ENCODE data around the gene CACNA1D. TPM values are rescaled to one million over a fixed set of nuclear protein-coding genes. Genes with fewer than 3 reads are reported as not detected.

Gene CACNA1D
- total and polyA plus RNA-seq, 2 donors (not counting 1 experiment from before 2014, with no cell fraction given): 0.17 to 0.37 TPM

- no peak for TF ChIP-seq EZH2 (IDR thresholded peaks at IDR 0.05; ENCODE audit: low read length, missing control alignments)
- no peak for TF ChIP-seq CTCF (conservative IDR thresholded peaks at IDR 0.05 in 1 of 2, IDR thresholded peaks at IDR 0.05 in 1 of 2; ENCODE audit: low read depth in 1 of 2, low read length in 2 of 2)
- Histone ChIP-seq H3K9me3 (ENCODE audit: control insufficient read depth, insufficient read depth, low read depth, low read length) (no peaks in the 10 kb centered on the region), H3K36me3 (ENCODE audit: control insufficient read depth, insufficient read depth, low read length) (no peaks in the 10 kb centered on the region), H3K4me2 (ENCODE audit: extremely low read depth, insufficient read depth, low read length) (no peak overlapping the region), H3K27me3 (ENCODE audit: control insufficient read depth, insufficient read depth, low read length) (no peaks in the 10 kb centered on the region), H2AFZ (ENCODE audit: low read length) (no peak overlapping the region), H3K4me3 (replicated peaks in 1 of 4; ENCODE audit: control extremely low read depth in 1 of 4, insufficient read depth in 1 of 4, low read depth in 3 of 4, low read length in 4 of 4) (no peak overlapping the region), H3K27ac (ENCODE audit: insufficient read depth, low read length) (no peak overlapping the region), H4K20me1 (ENCODE audit: control insufficient read depth, extremely low read depth, insufficient read depth, low read length) (no peaks in the 10 kb centered on the region), H3K79me2 (ENCODE audit: control insufficient read depth, insufficient read depth, low read length) (no peaks in the 10 kb centered on the region), H3K9ac (ENCODE audit: insufficient read depth, low read length) (no peak overlapping the region), H3K4me1 (ENCODE audit: control insufficient read depth, extremely low read depth, insufficient read depth, low read length) (no peaks in the 10 kb centered on the region)
- no peak for DNase-seq (ENCODE audit: low read depth in 2 of 2)
These were observed 331.6 kb downstream of the CACNA1D start for GRCh38 chr3:53826048-53826447.

GRCh38 chr3:53828581-53828980 is 334.2 kb downstream of the CACNA1D start:
- no peak overlapping the region for H3K4me3 ChIP-seq (replicated peaks in 1 of 4; ENCODE audit: control extremely low read depth in 1 of 4, insufficient read depth in 1 of 4, low read depth in 3 of 4, low read length in 4 of 4)
- H3K9ac ChIP-seq (ENCODE audit: insufficient read depth, low read length): no peak overlapping the region
- no peaks in the 10 kb centered on the region for H3K79me2 ChIP-seq (ENCODE audit: control insufficient read depth, insufficient read depth, low read length)
- no peaks in the 10 kb centered on the region for H3K27me3 ChIP-seq (ENCODE audit: control insufficient read depth, insufficient read depth, low read length)
- H3K36me3 ChIP-seq (ENCODE audit: control insufficient read depth, insufficient read depth, low read length): no peaks in the 10 kb centered on the region
- H3K4me2 ChIP-seq (ENCODE audit: extremely low read depth, insufficient read depth, low read length): no peak overlapping the region
- H2AFZ ChIP-seq (ENCODE audit: low read length): no peak overlapping the region
- TF ChIP-seq EZH2 (IDR thresholded peaks at IDR 0.05; ENCODE audit: low read length, missing control alignments) (no peak), CTCF (conservative IDR thresholded peaks at IDR 0.05 in 1 of 2, IDR thresholded peaks at IDR 0.05 in 1 of 2; ENCODE audit: low read depth in 1 of 2, low read length in 2 of 2) (no peak)
- no peaks in the 10 kb centered on the region for H4K20me1 ChIP-seq (ENCODE audit: control insufficient read depth, extremely low read depth, insufficient read depth, low read length)
- no peak overlapping the region for H3K27ac ChIP-seq (ENCODE audit: insufficient read depth, low read length)
- H3K4me1 ChIP-seq (ENCODE audit: control insufficient read depth, extremely low read depth, insufficient read depth, low read length): no peaks in the 10 kb centered on the region
- no peak for DNase-seq (ENCODE audit: low read depth in 2 of 2)
- H3K9me3 ChIP-seq (ENCODE audit: control insufficient read depth, insufficient read depth, low read depth, low read length): no peaks in the 10 kb centered on the region

GRCh38 chr3:53829605-53830004 is 335.2 kb downstream of the CACNA1D start:
- Histone ChIP-seq H3K4me2 (ENCODE audit: extremely low read depth, insufficient read depth, low read length) (no peak overlapping the region), H4K20me1 (ENCODE audit: control insufficient read depth, extremely low read depth, insufficient read depth, low read length) (no peaks in the 10 kb centered on the region), H3K27me3 (ENCODE audit: control insufficient read depth, insufficient read depth, low read length) (no peaks in the 10 kb centered on the region), H3K27ac (ENCODE audit: insufficient read depth, low read length) (no peak overlapping the region), H2AFZ (ENCODE audit: low read length) (no peak overlapping the region), H3K4me3 (replicated peaks in 1 of 4; ENCODE audit: control extremely low read depth in 1 of 4, insufficient read depth in 1 of 4, low read depth in 3 of 4, low read length in 4 of 4) (no peak overlapping the region), H3K9ac (ENCODE audit: insufficient read depth, low read length) (no peak overlapping the region), H3K4me1 (ENCODE audit: control insufficient read depth, extremely low read depth, insufficient read depth, low read length) (no peaks in the 10 kb centered on the region), H3K36me3 (ENCODE audit: control insufficient read depth, insufficient read depth, low read length) (no peaks in the 10 kb centered on the region), H3K79me2 (ENCODE audit: control insufficient read depth, insufficient read depth, low read length) (no peaks in the 10 kb centered on the region), H3K9me3 (ENCODE audit: control insufficient read depth, insufficient read depth, low read depth, low read length) (no peaks in the 10 kb centered on the region)
- TF ChIP-seq EZH2 (IDR thresholded peaks at IDR 0.05; ENCODE audit: low read length, missing control alignments) (no peak), CTCF (conservative IDR thresholded peaks at IDR 0.05 in 1 of 2, IDR thresholded peaks at IDR 0.05 in 1 of 2; ENCODE audit: low read depth in 1 of 2, low read length in 2 of 2) (no peak)
- DNase-seq (ENCODE audit: low read depth in 2 of 2): no peak
